DND-41 (cell line): ENCODE measurements around the gene ZNF142.

Source experiments
- ATAC-seq: fragments of 200-7000 bp; cut with Tn5 transposase; 3 replicates; pipeline ENCODE4 v1.9.1; 2021; ENCODE audit warnings: low read depth; ENCODE audit not compliant: insufficient read depth
- DNase-seq: peaks from one replicate; pipeline ENCODE4 v3.0.0-alpha.2; 2020
- H2AFZ ChIP-seq: 2 replicates; pipeline ENCODE4 v1.6.0; 2012; ENCODE audit warnings: low read depth, low read length
- H3K27ac ChIP-seq: 2 replicates; pipeline ENCODE4 v1.5.1; 2012; ENCODE audit warnings: low read length, inconsistent platforms
- H3K27me3 ChIP-seq: fragments of 200-600 bp; sonication (generic); 2 replicates; pipeline ENCODE4 v1.6.0; 2012; ENCODE audit warnings: low read length, mild to moderate bottlenecking, inconsistent platforms; ENCODE audit not compliant: insufficient read depth, poor library complexity
- H3K36me3 ChIP-seq: 2 replicates; pipeline ENCODE4 v1.5.1; 2012; ENCODE audit warnings: low read length, inconsistent platforms; ENCODE audit not compliant: insufficient read depth
- H3K4me1 ChIP-seq: 2 replicates; pipeline ENCODE4 v1.5.1; 2012; ENCODE audit warnings: mild to moderate bottlenecking, low read length; ENCODE audit not compliant: insufficient read depth
- H3K4me2 ChIP-seq: 2 replicates; pipeline ENCODE4 v1.6.0; 2012; ENCODE audit warnings: mild to moderate bottlenecking, moderate library complexity, low read length, inconsistent platforms; ENCODE audit not compliant: insufficient read depth
- H3K4me3 ChIP-seq, 2 experiments: fragments of 200-600 bp in 1 of 2; shearing (Covaris generic) in 1 of 2; 2 replicates each; pipeline ENCODE4 v1.5.1; 2012 to 2016; ENCODE audit warnings: inconsistent platforms in 2 of 2, low read length in 2 of 2, mild to moderate bottlenecking in 2 of 2, low read depth in 1 of 2, moderate library complexity in 1 of 2
- H3K79me2 ChIP-seq: 2 replicates; pipeline ENCODE4 v1.6.0; 2012; ENCODE audit warnings: low read length, inconsistent platforms; ENCODE audit not compliant: insufficient read depth
- H3K9ac ChIP-seq: 2 replicates; pipeline ENCODE4 v1.6.0; 2012; ENCODE audit warnings: low read depth, mild to moderate bottlenecking, inconsistent platforms, low read length, moderate library complexity
- H3K9me3 ChIP-seq: 2 replicates; pipeline ENCODE4 v1.5.1; 2012; ENCODE audit warnings: low read length, moderate library complexity, mild to moderate bottlenecking, inconsistent platforms; ENCODE audit not compliant: insufficient read depth, severe bottlenecking
- H4K20me1 ChIP-seq: 2 replicates; pipeline ENCODE4 v1.6.0; 2012; ENCODE audit warnings: low read length; ENCODE audit not compliant: insufficient read depth
- CTCF ChIP-seq: IDR thresholded peaks from 2 replicates; pipeline ENCODE4 v1.5.1; 2012; ENCODE audit warnings: borderline replicate concordance, low read length, moderate library complexity, mild to moderate bottlenecking; ENCODE audit not compliant: poor library complexity, severe bottlenecking; ENCODE audit errors: extremely low read depth
- EZH2 ChIP-seq: IDR thresholded peaks from 3 replicates; pipeline ENCODE4 v1.6.1; 2012; ENCODE audit warnings: borderline replicate concordance, low read depth, mild to moderate bottlenecking, moderate library complexity, low read length, inconsistent platforms; ENCODE audit not compliant: severe bottlenecking

Gene ZNF142

GRCh38 chr2:218648088-218648786, 11.2 kb downstream of the ZNF142 start:
- Histone ChIP-seq H3K27ac (no peak overlapping the region), H3K27me3 (no peaks in the 10 kb centered on the region), H3K36me3 (peaks cover 90% of the 10 kb centered on the region), H3K4me1 (no peaks in the 10 kb centered on the region), H2AFZ (no peak overlapping the region), H3K79me2 (peaks cover 8% of the 10 kb centered on the region), H3K9me3 (no peaks in the 10 kb centered on the region), H3K9ac (no peak overlapping the region), H3K4me2 (no peak overlapping the region), H4K20me1 (peaks cover 30% of the 10 kb centered on the region), H3K4me3 (no peak overlapping the region)
- DNase-seq (peak; percentile 65), ATAC-seq (peak; percentile 89)
- TF ChIP-seq EZH2, result no peak
- peak; percentile 96 for TF ChIP-seq CTCF

- TF ChIP-seq EZH2 (no peak), CTCF (no peak)
- Histone ChIP-seq H3K9ac (no peak overlapping the region), H2AFZ (no peak overlapping the region), H3K9me3 (no peaks in the 10 kb centered on the region), H3K27ac (no peak overlapping the region), H3K4me3 (no peak overlapping the region), H3K4me1 (no peaks in the 10 kb centered on the region), H3K27me3 (no peaks in the 10 kb centered on the region), H4K20me1 (peaks cover 21% of the 10 kb centered on the region), H3K36me3 (peaks cover 85% of the 10 kb centered on the region), H3K79me2 (peaks cover 8% of the 10 kb centered on the region), H3K4me2 (no peak overlapping the region)
- ATAC-seq, result no peak
- DNase-seq, result no peak
These were observed 14.3 kb downstream of the ZNF142 start for GRCh38 chr2:218645126-218645525.

- TF ChIP-seq EZH2, result no peak
- peak; percentile 4 for TF ChIP-seq CTCF
- ATAC-seq, result no peak
- H3K27me3 ChIP-seq, result no peaks in the 10 kb centered on the region
- no peak overlapping the region for H3K4me2 ChIP-seq
- H2AFZ ChIP-seq, result no peak overlapping the region
- no peak overlapping the region for H3K27ac ChIP-seq
- peaks cover 21% of the 10 kb centered on the region for H4K20me1 ChIP-seq
- no peak overlapping the region for H3K9ac ChIP-seq
- peaks cover 83% of the 10 kb centered on the region for H3K36me3 ChIP-seq
- H3K4me1 ChIP-seq, result no peaks in the 10 kb centered on the region
- H3K9me3 ChIP-seq, result no peaks in the 10 kb centered on the region
- DNase-seq, result no peak
- peaks cover 8% of the 10 kb centered on the region for H3K79me2 ChIP-seq
- H3K4me3 ChIP-seq, result no peak overlapping the region
These were observed 14.7 kb downstream of the ZNF142 start for GRCh38 chr2:218644721-218645120.
